ENCODE results near the gene DDR2.
A peak's percentile ranks its signal among the peaks of the same experiment; 100 is the strongest.
"Not testable (repeated sequence)": the region's sequence is repeated elsewhere in the genome, so short reads cannot be mapped to it uniquely, and the experiment has no call there.

Gene DDR2

GRCh38 chr1:162632217-162632666 is at the start of gene DDR2:
Gene DDR2 (plus strand): TSS chr1:162632464. CDS start chr1:162719064, 86,600 bp downstream.
- peak; percentile 88 for DNase-seq (ENCODE audit: low read depth, low spot score)

- DNase-seq (ENCODE audit: low read depth, low spot score): not testable (repeated sequence)
These were observed 49.4 kb upstream of the DDR2 start for GRCh38 chr1:162582901-162583300.

GRCh38 chr1:162585101-162585500 is 47.2 kb upstream of the DDR2 start:
- not testable (repeated sequence) for DNase-seq (ENCODE audit: low read depth, low spot score)

GRCh38 chr1:162587347-162587746 is 44.9 kb upstream of the DDR2 start:
- no peak for DNase-seq (ENCODE audit: low read depth, low spot score)

GRCh38 chr1:162587761-162588260 is 44.5 kb upstream of the DDR2 start:
- no peak for DNase-seq (ENCODE audit: low read depth, low spot score)

- DNase-seq (ENCODE audit: low read depth, low spot score): no peak
These were observed 42.2 kb upstream of the DDR2 start for GRCh38 chr1:162590101-162590500.

- no peak for DNase-seq (ENCODE audit: low read depth, low spot score)
These were observed 41.6 kb upstream of the DDR2 start for GRCh38 chr1:162590686-162591085.

- DNase-seq (ENCODE audit: low read depth, low spot score): no peak
These were observed 35.6 kb upstream of the DDR2 start for GRCh38 chr1:162596514-162597170.

GRCh38 chr1:162599451-162599850 is 32.8 kb upstream of the DDR2 start:
- DNase-seq (ENCODE audit: low read depth, low spot score): no peak

- not testable (repeated sequence) for DNase-seq (ENCODE audit: low read depth, low spot score)
These were observed 29.1 kb upstream of the DDR2 start for GRCh38 chr1:162603117-162603516.

- peak; percentile 59 for DNase-seq (ENCODE audit: low read depth, low spot score)
These were observed 26.9 kb upstream of the DDR2 start for GRCh38 chr1:162605225-162605927.

GRCh38 chr1:162609306-162609705 is 23.0 kb upstream of the DDR2 start:
- DNase-seq (ENCODE audit: low read depth, low spot score): no peak

- no peak for DNase-seq (ENCODE audit: low read depth, low spot score)
These were observed 19.5 kb upstream of the DDR2 start for GRCh38 chr1:162612606-162613400.

GRCh38 chr1:162616848-162617247 is 15.4 kb upstream of the DDR2 start:
- DNase-seq (ENCODE audit: low read depth, low spot score): no peak

- DNase-seq (ENCODE audit: low read depth, low spot score): no peak
These were observed 14.8 kb upstream of the DDR2 start for GRCh38 chr1:162617513-162617912.

GRCh38 chr1:162619076-162619475 is 13.2 kb upstream of the DDR2 start:
- no peak for DNase-seq (ENCODE audit: low read depth, low spot score)

- no peak for DNase-seq (ENCODE audit: low read depth, low spot score)
These were observed 11.0 kb upstream of the DDR2 start for GRCh38 chr1:162621256-162621655.

GRCh38 chr1:162625679-162626078 is 6.6 kb upstream of the DDR2 start:
- no peak for DNase-seq (ENCODE audit: low read depth, low spot score)

GRCh38 chr1:162626094-162626493 is 6.2 kb upstream of the DDR2 start:
- no peak for DNase-seq (ENCODE audit: low read depth, low spot score)

- no peak for DNase-seq (ENCODE audit: low read depth, low spot score)
These were observed 5.5 kb upstream of the DDR2 start for GRCh38 chr1:162626761-162627160.

GRCh38 chr1:162627662-162628296 is 4.5 kb upstream of the DDR2 start:
- DNase-seq (ENCODE audit: low read depth, low spot score): no peak
